Activated naive CD8-positive, alpha-beta T cell treated with anti-CD3 and anti-CD28 coated beads, Interleukin-2, amount 50 U/mL, for 24 hours (primary cell): ENCODE results near the gene ENOPH1.

Experiments used
- ATAC-seq: fragments of 150-1000 bp; cut with Tn5 transposase; one replicate; pipeline ENCODE4 v1.10.0; 2021
- DNase-seq: peaks from one replicate; pipeline ENCODE4 v3.0.0; 2021
- H3K27ac Mint-ChIP-seq: one replicate; pipeline ENCODE4 v1.8.0; 2021; ENCODE audit warnings: mild to moderate bottlenecking, mixed read lengths
- H3K27me3 Mint-ChIP-seq: one replicate; pipeline ENCODE4 v1.8.0; 2021; ENCODE audit warnings: mixed read lengths
- H3K36me3 Mint-ChIP-seq: one replicate; pipeline ENCODE4 v1.8.0; 2021; ENCODE audit warnings: low read depth, mixed read lengths
- H3K4me1 Mint-ChIP-seq: one replicate; pipeline ENCODE4 v1.8.0; 2021; ENCODE audit warnings: mixed read lengths
- H3K4me3 Mint-ChIP-seq: one replicate; pipeline ENCODE4 v1.8.0; 2021; ENCODE audit warnings: mild to moderate bottlenecking, moderate library complexity, mixed read lengths
- H3K9me3 Mint-ChIP-seq: one replicate; pipeline ENCODE4 v1.8.0; 2021; ENCODE audit warnings: mixed read lengths

ENOPH1 gene

GRCh38 chr4:82496349-82496748, 66.0 kb downstream of the ENOPH1 start:
- Mint-ChIP-seq H3K4me3 (no peak overlapping the region), H3K36me3 (no peaks in the 10 kb centered on the region)

GRCh38 chr4:82499738-82500434, 69.5 kb downstream of the ENOPH1 start:
- ATAC-seq (no peak), DNase-seq (no peak)
- Mint-ChIP-seq H3K27me3 (no peaks in the 10 kb centered on the region), H3K4me1 (no peaks in the 10 kb centered on the region), H3K4me3 (no peak overlapping the region), H3K36me3 (no peaks in the 10 kb centered on the region), H3K27ac (no peak overlapping the region), H3K9me3 (no peaks in the 10 kb centered on the region)

More at GRCh38 chr4:82496349-82496748, 66.0 kb downstream of the ENOPH1 start:
- Mint-ChIP-seq H3K27me3 (no peaks in the 10 kb centered on the region), H3K9me3 (no peaks in the 10 kb centered on the region), H3K27ac (no peak overlapping the region), H3K4me1 (no peaks in the 10 kb centered on the region)
- no peak for ATAC-seq
- no peak for DNase-seq

GRCh38 chr4:82500435-82501153, 70.2 kb downstream of the ENOPH1 start:
- no peaks in the 10 kb centered on the region for H3K36me3 Mint-ChIP-seq
- no peak overlapping the region for H3K4me3 Mint-ChIP-seq
- no peak overlapping the region for H3K27ac Mint-ChIP-seq
- DNase-seq (no peak), ATAC-seq (no peak)
- H3K27me3 Mint-ChIP-seq, result no peaks in the 10 kb centered on the region
- H3K4me1 Mint-ChIP-seq, result no peaks in the 10 kb centered on the region
- H3K9me3 Mint-ChIP-seq, result no peaks in the 10 kb centered on the region

- ATAC-seq (no peak), DNase-seq (no peak)
- Mint-ChIP-seq H3K27ac (no peak overlapping the region), H3K36me3 (no peaks in the 10 kb centered on the region), H3K27me3 (no peaks in the 10 kb centered on the region), H3K9me3 (no peaks in the 10 kb centered on the region), H3K4me1 (no peaks in the 10 kb centered on the region), H3K4me3 (no peak overlapping the region)
Observed at GRCh38 chr4:82501154-82501442, 70.7 kb downstream of the ENOPH1 start.

- Mint-ChIP-seq H3K27ac (no peak overlapping the region), H3K27me3 (peaks cover 8% of the 10 kb centered on the region), H3K4me1 (no peaks in the 10 kb centered on the region), H3K36me3 (no peaks in the 10 kb centered on the region), H3K4me3 (no peak overlapping the region), H3K9me3 (no peaks in the 10 kb centered on the region)
- no peak for DNase-seq
- ATAC-seq, result no peak
Observed at GRCh38 chr4:82508011-82508410, 77.6 kb downstream of the ENOPH1 start.

GRCh38 chr4:82508806-82509428, 78.5 kb downstream of the ENOPH1 start:
- Mint-ChIP-seq H3K4me1 (no peaks in the 10 kb centered on the region), H3K27me3 (peaks cover 11% of the 10 kb centered on the region), H3K36me3 (no peaks in the 10 kb centered on the region), H3K4me3 (no peak overlapping the region), H3K27ac (no peak overlapping the region), H3K9me3 (no peaks in the 10 kb centered on the region)
- no peak for DNase-seq
- ATAC-seq, result no peak

- H3K27ac Mint-ChIP-seq, result no peak overlapping the region
- no peak for ATAC-seq
- no peaks in the 10 kb centered on the region for H3K9me3 Mint-ChIP-seq
- no peaks in the 10 kb centered on the region for H3K4me1 Mint-ChIP-seq
- peaks cover 11% of the 10 kb centered on the region for H3K27me3 Mint-ChIP-seq
- DNase-seq, result no peak
- no peaks in the 10 kb centered on the region for H3K36me3 Mint-ChIP-seq
- H3K4me3 Mint-ChIP-seq, result no peak overlapping the region
Observed at GRCh38 chr4:82510216-82510615, 79.8 kb downstream of the ENOPH1 start.
